Central memory CD8-positive, alpha-beta T cell (primary cell): ENCODE data around the gene C16orf95.

ENCODE experiments used
- ATAC-seq: fragments of 150-1000 bp; cut with Tn5 transposase; replicated peaks from 2 replicates; pipeline ENCODE4 v1.10.0; 2022; ENCODE audit warnings: mild to moderate bottlenecking, moderate FRiP score, moderate number of reproducible peaks; ENCODE audit not compliant: poor library complexity, severe bottlenecking; ENCODE audit errors: extremely low read depth
- DNase-seq, 2 donors: peaks; one replicate each; pipeline ENCODE4 v3.0.0; 2021; ENCODE audit warnings: low spot score in 2 of 2
- H3K27ac Mint-ChIP-seq: one replicate; pipeline ENCODE4 v1.8.0; 2022; ENCODE audit warnings: low read depth, mild to moderate bottlenecking, moderate library complexity, mixed read lengths
- H3K27me3 Mint-ChIP-seq: one replicate; pipeline ENCODE4 v1.8.0; 2022; ENCODE audit warnings: mixed read lengths
- H3K36me3 Mint-ChIP-seq: one replicate; pipeline ENCODE4 v1.8.0; 2022; ENCODE audit warnings: mild to moderate bottlenecking, moderate library complexity, mixed read lengths; ENCODE audit not compliant: insufficient read depth
- H3K4me1 Mint-ChIP-seq: one replicate; pipeline ENCODE4 v1.8.0; 2022; ENCODE audit warnings: mixed read lengths
- H3K4me3 Mint-ChIP-seq: one replicate; pipeline ENCODE4 v1.8.0; 2022; ENCODE audit warnings: mild to moderate bottlenecking, moderate library complexity, mixed read lengths
- H3K9me3 Mint-ChIP-seq: one replicate; pipeline ENCODE4 v1.8.0; 2022; ENCODE audit warnings: mixed read lengths

C16orf95 gene

DNA sequence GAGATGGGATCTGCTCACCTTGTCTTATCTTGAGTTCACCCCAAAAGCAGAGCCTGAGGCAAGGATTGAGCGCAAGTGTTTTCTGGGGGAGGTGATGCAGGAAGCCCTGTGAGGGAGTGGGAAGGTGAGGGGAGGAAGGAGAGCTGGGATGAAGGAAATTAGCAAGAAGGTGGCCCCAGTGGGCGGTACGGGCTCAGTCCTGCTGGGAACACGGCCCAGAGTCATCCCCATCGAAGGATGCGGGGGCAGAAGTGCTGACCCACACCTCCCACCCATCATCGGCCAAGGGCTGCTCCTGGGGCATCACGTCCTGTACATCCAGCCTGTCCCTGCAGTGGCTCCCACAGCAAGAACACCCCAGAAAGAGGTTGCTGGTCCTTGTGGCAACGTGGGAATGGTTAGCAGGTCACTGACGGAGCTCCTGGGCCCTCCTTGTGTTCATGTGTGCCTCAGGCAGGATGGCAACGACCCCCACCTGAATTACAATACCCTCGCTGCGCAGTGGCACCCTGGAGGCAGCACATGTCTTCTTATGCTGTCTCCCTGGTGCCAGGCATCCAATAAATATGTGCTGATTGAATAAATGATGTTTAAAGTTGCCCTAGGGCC, 18.2 kb downstream of the C16orf95 start:
- Mint-ChIP-seq H3K36me3 (no peaks in the 10 kb centered on the region), H3K27ac (no peak overlapping the region), H3K27me3 (no peaks in the 10 kb centered on the region), H3K9me3 (no peaks in the 10 kb centered on the region), H3K4me1 (peaks cover 13% of the 10 kb centered on the region), H3K4me3 (no peak overlapping the region)
- DNase-seq (no peak), ATAC-seq (no peak)

DNA sequence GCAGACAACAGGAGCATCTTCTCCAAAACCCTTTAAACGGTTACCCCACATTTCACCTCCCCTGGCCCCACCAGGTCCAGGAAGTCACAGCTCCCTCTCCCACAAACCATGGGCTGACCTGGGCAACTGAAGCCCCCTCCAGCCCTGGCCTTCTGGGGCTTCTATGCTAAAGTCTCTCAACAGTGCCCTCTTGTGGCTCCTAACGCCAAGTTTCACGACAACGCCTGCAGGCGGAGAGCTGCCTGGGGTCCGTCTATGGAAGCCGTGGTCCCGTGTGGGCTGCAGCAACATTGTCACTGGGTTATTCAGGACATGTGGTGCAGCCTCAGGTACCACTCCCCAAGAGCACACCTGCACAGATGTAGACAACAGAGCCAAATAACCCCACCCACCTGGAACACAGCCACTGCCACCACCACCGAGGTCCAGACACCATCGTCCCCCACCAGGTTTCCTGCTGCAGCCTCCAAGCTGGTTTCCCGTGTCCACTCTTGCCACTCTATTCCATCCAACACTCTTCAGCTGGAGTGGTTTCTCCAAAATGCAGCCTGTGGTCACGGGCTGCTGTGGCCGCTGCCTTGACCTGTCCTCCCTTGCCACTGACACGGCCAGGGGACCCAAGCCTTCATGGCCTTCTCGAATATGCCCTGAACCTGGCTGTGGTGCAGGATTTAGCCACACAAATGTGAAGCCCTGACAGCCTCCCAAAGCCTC, 19.1 kb downstream of the C16orf95 start:
- Mint-ChIP-seq H3K9me3 (no peaks in the 10 kb centered on the region), H3K27ac (no peak overlapping the region), H3K4me1 (peaks cover 13% of the 10 kb centered on the region), H3K4me3 (no peak overlapping the region), H3K27me3 (no peaks in the 10 kb centered on the region), H3K36me3 (no peaks in the 10 kb centered on the region)
- no peak for ATAC-seq
- DNase-seq, result no peak

DNA sequence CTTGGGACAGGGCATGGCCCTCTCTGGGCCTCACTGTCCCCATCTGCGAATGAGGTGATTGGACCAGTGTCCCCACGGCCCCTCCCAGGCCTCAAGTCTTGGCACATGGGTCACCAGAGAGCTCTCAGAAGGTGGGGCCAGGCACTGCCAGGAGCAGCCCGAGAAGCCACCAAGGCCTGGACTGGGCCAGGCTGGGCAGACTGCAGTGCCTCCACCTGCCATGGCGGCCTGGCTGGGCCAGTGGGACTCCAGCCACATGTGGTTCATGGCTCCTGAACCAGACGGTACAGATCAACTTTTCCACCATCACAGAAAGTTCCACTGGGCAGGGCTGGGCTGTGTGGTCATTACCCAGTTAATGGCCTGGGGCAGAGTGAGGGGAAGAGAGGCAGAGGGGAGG, 19.8 kb downstream of the C16orf95 start:
- no peaks in the 10 kb centered on the region for H3K27me3 Mint-ChIP-seq
- peaks cover 13% of the 10 kb centered on the region for H3K4me1 Mint-ChIP-seq
- no peak overlapping the region for H3K4me3 Mint-ChIP-seq
- DNase-seq (no peak), ATAC-seq (no peak)
- no peak overlapping the region for H3K27ac Mint-ChIP-seq
- peaks cover under 1% of the 10 kb centered on the region for H3K9me3 Mint-ChIP-seq
- no peaks in the 10 kb centered on the region for H3K36me3 Mint-ChIP-seq

DNA sequence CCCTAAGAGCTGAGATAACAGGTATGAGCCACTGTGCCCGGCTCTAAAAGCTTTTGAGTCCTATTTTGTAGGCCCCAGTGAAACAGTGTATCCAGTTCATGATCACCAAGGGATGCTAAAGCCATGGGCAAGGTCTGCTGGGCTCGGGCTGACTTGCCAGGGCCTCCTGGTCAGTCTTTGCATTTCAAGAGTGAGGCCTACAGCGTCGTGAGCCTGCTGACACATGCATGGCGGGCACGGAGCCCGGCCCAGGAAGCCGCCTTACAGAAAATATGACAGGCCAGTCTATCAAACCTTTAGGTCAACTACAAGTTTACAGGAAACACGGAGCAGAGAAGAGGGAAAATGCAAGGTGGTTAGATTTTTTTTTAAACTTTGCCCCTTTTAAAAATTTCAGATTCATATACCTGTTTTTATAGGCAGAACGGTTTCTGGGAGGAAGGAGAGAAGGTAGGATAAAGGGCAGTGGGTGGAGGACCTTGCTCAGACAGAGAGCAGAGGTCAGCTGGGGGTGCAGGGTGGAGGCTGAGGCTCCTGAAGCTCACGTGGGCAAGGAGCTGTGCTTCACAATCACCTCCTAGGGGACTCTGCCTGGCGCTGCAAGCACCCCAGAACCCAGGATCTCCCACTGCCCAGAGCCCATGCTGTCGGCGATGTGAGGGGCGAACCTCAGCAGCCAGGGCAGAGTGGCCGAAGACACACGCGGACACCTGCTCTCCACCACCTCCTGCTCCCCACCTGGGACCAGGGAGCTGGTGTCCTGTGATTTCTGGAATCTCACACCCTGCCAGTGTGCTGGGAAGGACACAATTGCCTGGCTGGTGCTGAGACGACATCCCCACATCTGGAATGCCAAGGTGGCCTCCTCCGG, 21.3 kb downstream of the C16orf95 start:
- no peak overlapping the region for H3K4me3 Mint-ChIP-seq
- DNase-seq, result no peak

DNA sequence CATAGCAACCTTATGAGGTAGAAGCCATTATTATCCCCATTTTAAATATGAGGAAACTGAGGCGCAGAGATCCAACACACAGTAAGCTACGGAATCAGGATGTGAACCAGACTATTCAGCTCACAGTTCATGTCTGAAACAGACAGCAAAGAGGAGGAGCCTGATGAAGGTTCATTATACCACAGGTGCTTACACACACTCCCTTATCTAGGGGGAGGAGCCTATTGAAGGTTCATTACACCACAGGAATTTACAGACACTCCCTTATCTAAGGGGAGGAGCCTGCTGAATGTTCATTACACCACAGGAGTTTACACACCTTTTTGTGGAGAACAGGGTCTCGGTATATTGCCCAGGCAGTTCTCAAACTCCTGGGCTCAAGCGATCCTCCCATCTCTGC, 21.9 kb downstream of the C16orf95 start:
- H3K4me3 Mint-ChIP-seq, result no peak overlapping the region
- no peaks in the 10 kb centered on the region for H3K36me3 Mint-ChIP-seq
- DNase-seq, result no peak
- H3K4me1 Mint-ChIP-seq, result peaks cover 13% of the 10 kb centered on the region
- ATAC-seq, result peak; percentile 40
- H3K9me3 Mint-ChIP-seq, result peaks cover 5% of the 10 kb centered on the region
- no peaks in the 10 kb centered on the region for H3K27me3 Mint-ChIP-seq
- no peak overlapping the region for H3K27ac Mint-ChIP-seq

More for the DNA sequence above, 21.3 kb downstream of the C16orf95 start:
- H3K9me3 Mint-ChIP-seq, result peaks cover 5% of the 10 kb centered on the region
- H3K4me1 Mint-ChIP-seq, result peaks cover 13% of the 10 kb centered on the region
- ATAC-seq, result no peak
- no peaks in the 10 kb centered on the region for H3K27me3 Mint-ChIP-seq
- H3K36me3 Mint-ChIP-seq, result no peaks in the 10 kb centered on the region
- H3K27ac Mint-ChIP-seq, result no peak overlapping the region

DNA sequence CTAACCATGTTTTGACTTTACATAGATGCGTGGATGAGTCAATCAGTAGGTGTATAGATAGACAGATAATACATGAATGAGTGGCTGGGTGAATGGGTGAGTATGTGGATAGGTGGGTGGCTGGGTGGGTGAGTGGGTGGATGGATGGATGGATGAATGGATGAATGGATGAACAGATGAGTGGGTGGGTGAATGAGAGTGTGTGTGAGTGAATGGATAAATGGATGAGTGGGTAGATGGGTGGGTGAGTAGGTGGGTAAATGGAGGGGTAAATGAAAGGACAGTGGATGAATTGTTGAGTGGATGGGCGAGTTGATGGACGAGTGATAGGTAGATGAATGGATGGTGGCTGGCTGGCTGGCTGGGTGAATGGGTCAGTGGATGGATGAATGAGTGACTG, 23.2 kb downstream of the C16orf95 start:
- Mint-ChIP-seq H3K27ac (no peak overlapping the region), H3K36me3 (no peaks in the 10 kb centered on the region), H3K27me3 (no peaks in the 10 kb centered on the region)

DNA sequence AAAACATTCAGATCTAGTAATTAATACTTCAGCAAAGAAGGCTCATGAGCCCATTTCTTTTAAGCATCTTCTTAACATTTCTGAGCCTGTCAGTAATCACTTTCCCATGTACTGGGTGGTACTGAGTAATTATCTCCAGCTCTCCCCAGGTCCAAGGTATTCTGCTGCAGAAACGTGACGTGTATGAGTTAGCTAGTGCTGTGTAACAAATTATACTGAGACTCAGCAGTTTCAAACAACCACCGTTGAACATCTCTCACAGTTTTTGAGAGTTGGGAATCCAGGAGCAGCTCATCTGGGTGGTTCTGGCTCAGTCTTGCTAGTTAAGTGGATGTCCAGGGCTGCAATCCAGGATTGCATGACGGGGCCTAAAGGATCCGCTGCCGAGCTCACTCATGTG, 25.2 kb downstream of the C16orf95 start:
- H3K9me3 Mint-ChIP-seq, result peaks cover 5% of the 10 kb centered on the region
- no peak for ATAC-seq
- H3K4me3 Mint-ChIP-seq, result no peak overlapping the region
- no peaks in the 10 kb centered on the region for H3K4me1 Mint-ChIP-seq
- no peaks in the 10 kb centered on the region for H3K27me3 Mint-ChIP-seq
- no peak overlapping the region for H3K27ac Mint-ChIP-seq
- no peaks in the 10 kb centered on the region for H3K36me3 Mint-ChIP-seq
- DNase-seq, result no peak

More for the DNA sequence above, 23.2 kb downstream of the C16orf95 start:
- DNase-seq, result no peak
- no peak for ATAC-seq
- Mint-ChIP-seq H3K4me1 (peaks cover 13% of the 10 kb centered on the region), H3K9me3 (peaks cover 5% of the 10 kb centered on the region), H3K4me3 (no peak overlapping the region)

DNA sequence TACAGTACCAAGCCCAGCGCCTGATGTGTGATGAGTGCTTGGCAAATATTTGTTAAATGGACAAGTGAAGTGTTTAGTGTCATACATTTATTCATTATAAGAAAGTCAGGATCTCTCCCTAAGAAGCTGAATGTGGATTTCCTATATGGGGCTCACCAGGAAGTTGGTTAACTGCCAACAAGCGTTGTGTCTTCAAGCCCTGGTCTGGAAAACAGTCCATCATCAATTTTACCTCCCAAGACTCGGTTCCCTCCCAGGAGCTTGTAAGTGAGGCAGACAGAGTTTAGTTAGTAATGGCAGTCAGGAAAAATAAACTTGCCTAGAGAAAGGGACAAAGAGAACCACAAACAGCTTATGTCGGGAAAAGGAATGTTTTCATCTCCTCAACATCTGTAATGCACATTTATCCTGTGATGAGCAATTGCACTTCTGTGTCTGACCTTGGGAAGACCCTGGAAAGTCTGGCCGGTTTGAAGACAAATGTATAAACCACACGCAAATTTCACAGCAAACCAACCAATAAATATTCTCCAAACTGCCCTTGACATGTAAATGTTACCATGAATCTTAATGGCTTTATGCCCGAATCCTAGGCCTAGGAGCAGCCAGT, 28.3 kb downstream of the C16orf95 start:
- Mint-ChIP-seq H3K27me3 (no peaks in the 10 kb centered on the region), H3K4me1 (no peaks in the 10 kb centered on the region), H3K9me3 (peaks cover 5% of the 10 kb centered on the region), H3K36me3 (no peaks in the 10 kb centered on the region), H3K27ac (no peak overlapping the region), H3K4me3 (no peak overlapping the region)
- DNase-seq (no peak), ATAC-seq (no peak)

DNA sequence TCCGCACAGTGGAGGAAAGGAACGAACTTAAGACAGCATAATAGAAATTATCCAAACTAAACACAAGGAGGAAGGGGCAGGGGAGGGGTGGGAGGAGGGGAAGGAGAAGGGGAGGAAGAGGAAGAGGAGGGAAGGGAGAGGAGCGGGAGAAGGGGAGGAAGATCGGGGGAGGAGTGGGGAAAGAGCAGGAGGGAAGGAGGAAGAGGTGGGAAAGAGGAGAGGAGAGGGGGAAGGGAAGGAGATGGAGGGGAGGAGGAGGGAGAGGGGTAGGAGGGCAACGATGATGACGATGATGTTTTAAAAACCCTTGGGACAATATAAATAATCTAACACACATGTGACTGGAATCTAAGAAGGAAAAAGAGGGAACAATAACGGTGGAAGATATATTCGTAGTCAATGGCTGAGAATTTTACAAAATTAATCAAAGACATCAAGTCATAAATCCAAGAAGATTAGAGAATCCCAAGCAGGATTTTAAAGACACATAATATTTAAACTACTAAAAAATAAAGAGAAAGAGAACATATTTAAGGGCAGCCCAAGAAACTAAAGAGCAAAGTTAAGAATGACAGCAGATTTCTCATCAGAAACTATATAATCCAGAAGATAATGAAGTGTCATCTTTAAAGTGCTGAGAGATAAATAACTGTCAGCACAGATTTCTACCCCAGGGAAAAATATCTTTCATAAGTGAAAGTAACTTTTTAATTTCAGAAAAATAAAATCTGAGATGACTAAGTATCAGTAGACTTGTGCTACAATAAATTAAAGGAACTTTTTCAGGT, 30.2 kb downstream of the C16orf95 start:
- no peak for ATAC-seq
- H3K9me3 Mint-ChIP-seq, result peaks cover 1% of the 10 kb centered on the region
- no peaks in the 10 kb centered on the region for H3K27me3 Mint-ChIP-seq
- DNase-seq, result no peak
- H3K27ac Mint-ChIP-seq, result no peak overlapping the region
- H3K4me3 Mint-ChIP-seq, result no peak overlapping the region
- H3K4me1 Mint-ChIP-seq, result no peaks in the 10 kb centered on the region
- H3K36me3 Mint-ChIP-seq, result no peaks in the 10 kb centered on the region

DNA sequence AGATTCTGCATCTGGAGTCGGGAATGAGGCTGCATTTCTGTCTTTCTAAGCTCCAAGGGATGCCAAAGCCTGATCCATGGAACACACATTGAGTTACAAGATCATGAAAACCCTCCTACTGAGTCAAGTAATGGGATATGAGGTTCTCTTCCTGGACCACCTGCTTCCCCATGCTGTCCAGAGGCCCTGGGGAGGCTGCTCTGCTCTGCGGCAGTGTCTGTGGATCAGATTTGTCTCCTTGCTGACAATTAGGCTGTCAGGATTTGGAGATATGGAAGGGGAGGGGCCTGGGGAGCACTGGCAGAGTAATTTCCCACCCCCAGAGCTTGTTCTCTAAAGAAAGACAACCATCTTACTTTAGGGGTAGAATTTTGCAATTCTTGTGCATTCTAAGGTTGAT, 33.0 kb downstream of the C16orf95 start:
- Mint-ChIP-seq H3K4me3 (no peak overlapping the region), H3K4me1 (no peaks in the 10 kb centered on the region), H3K27ac (no peak overlapping the region), H3K36me3 (no peaks in the 10 kb centered on the region), H3K27me3 (no peaks in the 10 kb centered on the region), H3K9me3 (no peaks in the 10 kb centered on the region)
- ATAC-seq, result no peak
- no peak for DNase-seq

DNA sequence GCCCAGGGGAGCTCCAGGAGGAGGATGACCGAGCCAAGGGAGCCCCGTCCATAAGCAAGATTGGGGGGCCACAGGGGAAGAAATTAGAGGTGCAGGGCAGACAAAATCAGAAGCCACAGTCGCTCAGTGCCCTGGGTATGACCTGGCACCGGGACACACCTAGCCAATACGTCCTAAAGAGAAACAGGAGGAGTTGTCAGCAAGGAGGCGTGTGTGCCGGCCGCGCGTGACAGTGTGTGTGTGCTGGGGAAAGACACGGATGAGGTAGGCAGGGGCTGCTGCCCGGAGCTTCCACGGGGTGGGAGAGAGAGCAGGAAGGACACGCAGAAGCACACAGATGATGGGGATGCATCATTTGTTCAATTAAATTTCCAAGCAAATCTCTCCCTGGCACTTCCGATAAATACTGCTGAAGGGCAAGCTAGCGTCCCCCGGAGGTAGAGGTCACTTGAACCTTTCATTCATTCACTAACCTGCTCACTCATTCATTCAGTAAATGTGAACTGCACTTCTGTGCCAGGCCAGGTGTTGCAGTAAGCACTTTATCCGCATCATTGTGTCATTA, 38.0 kb downstream of the C16orf95 start:
- Mint-ChIP-seq H3K4me1 (peaks cover 6% of the 10 kb centered on the region), H3K9me3 (no peaks in the 10 kb centered on the region), H3K4me3 (no peak overlapping the region), H3K27ac (no peak overlapping the region), H3K36me3 (no peaks in the 10 kb centered on the region), H3K27me3 (peaks cover 11% of the 10 kb centered on the region)
- ATAC-seq, result no peak
- no peak for DNase-seq
